HG03060 (cell line): ENCODE measurements around the gene CAMTA1.

ENCODE experiments used
- ATAC-seq: cut with Tn5 transposase; IDR thresholded peaks from one replicate; pipeline ENCODE4 v1.9.1; 2021; ENCODE audit warnings: low read depth, moderate number of reproducible peaks; ENCODE audit not compliant: unreplicated experiment

The CAMTA1 gene

GRCh38 chr1:7232441-7233236, 447.4 kb downstream of the CAMTA1 start:
- no peak for ATAC-seq

- no peak for ATAC-seq
Observed at GRCh38 chr1:7233237-7233540, 447.9 kb downstream of the CAMTA1 start.

GRCh38 chr1:7233646-7234470, 448.6 kb downstream of the CAMTA1 start:
- no peak for ATAC-seq

- no peak for ATAC-seq
Observed at GRCh38 chr1:7234471-7234755, 449.2 kb downstream of the CAMTA1 start.

GRCh38 chr1:7235871-7236517, 450.7 kb downstream of the CAMTA1 start:
- ATAC-seq, result no peak

- ATAC-seq, result no peak
Observed at GRCh38 chr1:7236844-7237515, 451.7 kb downstream of the CAMTA1 start.

- no peak for ATAC-seq
Observed at GRCh38 chr1:7247158-7247557, 461.9 kb downstream of the CAMTA1 start.

- no peak for ATAC-seq
Observed at GRCh38 chr1:7247791-7248548, 462.7 kb downstream of the CAMTA1 start.

- ATAC-seq, result no peak
Observed at GRCh38 chr1:7248549-7249199, 463.4 kb downstream of the CAMTA1 start.

- no peak for ATAC-seq
Observed at GRCh38 chr1:7249516-7249915, 464.3 kb downstream of the CAMTA1 start.

GRCh38 chr1:7250176-7250575, 464.9 kb downstream of the CAMTA1 start:
- ATAC-seq, result no peak

- ATAC-seq, result no peak
Observed at GRCh38 chr1:7250597-7251453, 465.6 kb downstream of the CAMTA1 start.

GRCh38 chr1:7251454-7251800, 466.2 kb downstream of the CAMTA1 start:
- no peak for ATAC-seq

GRCh38 chr1:7252411-7253117, 467.3 kb downstream of the CAMTA1 start:
- no peak for ATAC-seq

- ATAC-seq, result no peak
Observed at GRCh38 chr1:7253118-7253480, 467.8 kb downstream of the CAMTA1 start.

GRCh38 chr1:7253988-7254587, 468.8 kb downstream of the CAMTA1 start:
- no peak for ATAC-seq

- no peak for ATAC-seq
Observed at GRCh38 chr1:7255303-7256058, 470.2 kb downstream of the CAMTA1 start.
